ENCODE results near the gene LAMA5.

LAMA5 gene

GRCh38 chr20:62348604-62349003 lies 18.5 kb downstream of the LAMA5 start:
- no peak for TF ChIP-seq CTCF (IDR thresholded peaks at IDR 0.05; ENCODE audit: extremely low read depth, missing control alignments)
- no peak for DNase-seq (ENCODE audit: low spot score)

GRCh38 chr20:62347445-62347844 lies 19.7 kb downstream of the LAMA5 start:
- no peak for TF ChIP-seq CTCF (IDR thresholded peaks at IDR 0.05; ENCODE audit: extremely low read depth, missing control alignments)
- DNase-seq (ENCODE audit: low spot score): no peak

GRCh38 chr20:62347151-62347404 lies 20.0 kb downstream of the LAMA5 start:
- no peak for DNase-seq (ENCODE audit: low spot score)
- TF ChIP-seq CTCF (IDR thresholded peaks at IDR 0.05; ENCODE audit: extremely low read depth, missing control alignments): no peak

GRCh38 chr20:62346398-62347150 lies 20.5 kb downstream of the LAMA5 start:
- DNase-seq (ENCODE audit: low spot score): no peak
- TF ChIP-seq CTCF (IDR thresholded peaks at IDR 0.05; ENCODE audit: extremely low read depth, missing control alignments): no peak

- no peak for TF ChIP-seq CTCF (IDR thresholded peaks at IDR 0.05; ENCODE audit: extremely low read depth, missing control alignments)
- DNase-seq (ENCODE audit: low spot score): no peak
Observed at GRCh38 chr20:62345681-62346370, 21.3 kb downstream of the LAMA5 start.

GRCh38 chr20:62344782-62345181 lies 22.3 kb downstream of the LAMA5 start:
- no peak for TF ChIP-seq CTCF (IDR thresholded peaks at IDR 0.05; ENCODE audit: extremely low read depth, missing control alignments)
- no peak for DNase-seq (ENCODE audit: low spot score)

- no peak for TF ChIP-seq CTCF (IDR thresholded peaks at IDR 0.05; ENCODE audit: extremely low read depth, missing control alignments)
- DNase-seq (ENCODE audit: low spot score): no peak
Observed at GRCh38 chr20:62344092-62344491, 23.0 kb downstream of the LAMA5 start.

All from GM20000 (cell line).